ENCODE results near the gene PLCH2. TPM values are rescaled to one million over a fixed set of nuclear protein-coding genes. Genes with fewer than 3 reads are reported as not detected.

The PLCH2 gene
- total RNA-seq, 6 experiments from 2014 or later = 0.09 to 0.34 (median 0.18) TPM; not detected in 1

DNA sequence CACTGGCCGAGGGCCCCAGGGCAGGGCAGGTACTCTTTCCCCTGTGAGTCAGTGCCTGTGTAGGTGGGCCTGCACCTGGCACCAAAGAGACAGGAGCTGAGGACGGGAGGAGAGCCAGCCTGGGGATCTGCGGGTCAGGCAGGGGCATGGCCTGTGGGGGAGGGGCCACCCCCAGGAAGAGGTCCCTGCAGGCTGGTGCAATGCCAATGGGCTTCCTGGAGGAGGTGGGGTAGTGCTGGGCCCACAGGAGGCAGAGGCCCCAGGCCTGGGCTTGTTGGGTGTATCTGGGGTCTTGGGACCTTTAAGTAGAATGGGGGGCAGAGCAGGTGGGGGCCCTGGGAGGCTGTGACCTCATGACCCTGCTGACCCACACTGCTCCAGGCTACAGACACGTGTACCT lies 23.2 kb downstream of the PLCH2 start:
- Mint-ChIP-seq H3K36me3 (ENCODE audit: low read depth) (no peaks in the 10 kb centered on the region), H3K4me3 (no peak overlapping the region), H3K27me3 (ENCODE audit: insufficient read depth) (peaks cover 8% of the 10 kb centered on the region), H3K9me3 (no peaks in the 10 kb centered on the region), H3K27ac (no peak overlapping the region), H3K4me1 (ENCODE audit: low read depth) (peaks cover 4% of the 10 kb centered on the region)
- DNase-seq = no peak
- TF ChIP-seq, protein P1, sequence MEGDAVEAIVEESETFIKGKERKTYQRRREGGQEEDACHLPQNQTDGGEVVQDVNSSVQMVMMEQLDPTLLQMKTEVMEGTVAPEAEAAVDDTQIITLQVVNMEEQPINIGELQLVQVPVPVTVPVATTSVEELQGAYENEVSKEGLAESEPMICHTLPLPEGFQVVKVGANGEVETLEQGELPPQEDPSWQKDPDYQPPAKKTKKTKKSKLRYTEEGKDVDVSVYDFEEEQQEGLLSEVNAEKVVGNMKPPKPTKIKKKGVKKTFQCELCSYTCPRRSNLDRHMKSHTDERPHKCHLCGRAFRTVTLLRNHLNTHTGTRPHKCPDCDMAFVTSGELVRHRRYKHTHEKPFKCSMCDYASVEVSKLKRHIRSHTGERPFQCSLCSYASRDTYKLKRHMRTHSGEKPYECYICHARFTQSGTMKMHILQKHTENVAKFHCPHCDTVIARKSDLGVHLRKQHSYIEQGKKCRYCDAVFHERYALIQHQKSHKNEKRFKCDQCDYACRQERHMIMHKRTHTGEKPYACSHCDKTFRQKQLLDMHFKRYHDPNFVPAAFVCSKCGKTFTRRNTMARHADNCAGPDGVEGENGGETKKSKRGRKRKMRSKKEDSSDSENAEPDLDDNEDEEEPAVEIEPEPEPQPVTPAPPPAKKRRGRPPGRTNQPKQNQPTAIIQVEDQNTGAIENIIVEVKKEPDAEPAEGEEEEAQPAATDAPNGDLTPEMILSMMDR (IDR thresholded peaks at IDR 0.05) = no peak

DNA sequence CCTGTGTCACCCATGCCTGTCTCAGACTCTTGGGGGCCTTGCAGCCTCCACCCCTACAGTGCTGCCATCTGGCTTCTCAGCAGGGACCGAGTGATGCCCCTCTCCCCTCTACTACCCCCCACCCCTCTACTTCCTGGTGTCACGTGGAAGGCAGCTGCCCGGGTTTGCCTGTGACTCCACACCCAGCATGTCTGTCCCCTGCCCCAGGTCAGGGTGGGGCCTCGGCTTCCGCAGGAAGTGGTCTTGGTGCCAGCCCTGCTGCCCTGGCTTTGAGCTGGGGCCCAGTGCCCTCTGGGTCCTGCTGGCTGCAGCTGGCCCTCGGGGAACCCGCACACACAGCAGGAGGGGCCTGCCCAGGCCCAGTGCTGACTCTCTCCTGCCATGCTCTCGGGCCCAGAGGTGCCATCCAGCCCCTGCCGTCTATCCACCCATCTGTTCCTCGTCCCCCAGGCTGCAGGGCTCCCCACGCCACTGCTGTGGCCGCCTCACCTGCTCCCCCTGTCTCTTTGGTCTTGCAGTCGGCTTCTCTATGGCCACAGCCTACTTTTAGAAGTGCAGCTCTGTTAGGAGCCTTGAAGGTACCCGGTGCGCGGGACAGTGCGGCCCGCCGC lies 24.0 kb downstream of the PLCH2 start:
- H3K36me3 Mint-ChIP-seq (ENCODE audit: low read depth) = no peaks in the 10 kb centered on the region
- no peak for DNase-seq
- H3K27me3 Mint-ChIP-seq (ENCODE audit: insufficient read depth) = peaks cover 10% of the 10 kb centered on the region
- H3K4me1 Mint-ChIP-seq (ENCODE audit: low read depth) = no peaks in the 10 kb centered on the region
- H3K9me3 Mint-ChIP-seq = no peaks in the 10 kb centered on the region
- no peak overlapping the region for H3K27ac Mint-ChIP-seq
- TF ChIP-seq, protein P1 (IDR thresholded peaks at IDR 0.05) = no peak
- no peak overlapping the region for H3K4me3 Mint-ChIP-seq

DNA sequence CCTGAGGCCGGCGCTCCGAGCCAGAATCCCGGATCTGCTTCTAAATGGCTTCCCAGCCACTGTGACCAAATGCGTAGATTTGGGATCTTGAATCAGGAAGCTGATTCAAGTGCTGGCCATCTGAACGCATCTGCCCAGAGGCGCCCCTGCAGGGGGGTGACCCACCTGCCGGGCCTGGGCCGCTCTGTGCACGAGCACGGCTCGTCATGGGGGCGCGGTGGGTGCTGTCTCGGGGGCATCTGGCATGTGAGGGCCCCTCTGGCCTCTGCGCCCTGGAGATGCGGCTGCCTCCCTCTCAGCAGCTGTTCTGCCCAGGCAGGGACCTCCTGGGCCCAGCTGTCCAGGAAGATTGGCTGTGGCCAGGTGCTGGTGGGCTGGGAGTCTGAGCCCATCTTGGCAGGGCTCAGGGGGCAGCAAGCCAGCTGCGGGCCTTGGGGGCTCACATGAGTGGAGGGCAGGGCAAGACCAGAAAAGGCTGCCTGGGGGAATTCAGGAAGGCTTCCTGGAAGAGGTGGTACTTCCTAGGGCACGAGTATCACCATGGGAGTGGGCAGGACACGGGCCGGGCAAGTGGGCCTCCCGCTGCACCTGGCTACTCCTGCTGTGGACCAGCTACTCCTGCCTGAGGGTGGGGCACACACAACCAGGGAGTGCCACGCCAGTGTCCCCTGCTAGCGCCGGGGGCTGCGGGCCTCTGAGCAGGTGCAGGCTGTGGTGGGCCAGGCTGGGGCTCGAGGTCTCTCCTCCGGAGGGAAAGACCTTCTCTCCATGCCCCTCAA lies 25.1 kb downstream of the PLCH2 start:
- Mint-ChIP-seq H3K36me3 (ENCODE audit: low read depth) (no peaks in the 10 kb centered on the region), H3K9me3 (no peaks in the 10 kb centered on the region), H3K27me3 (ENCODE audit: insufficient read depth) (peaks cover 10% of the 10 kb centered on the region), H3K4me1 (ENCODE audit: low read depth) (no peaks in the 10 kb centered on the region), H3K27ac (no peak overlapping the region), H3K4me3 (no peak overlapping the region)
- TF ChIP-seq, protein P1 (IDR thresholded peaks at IDR 0.05) = no peak
- no peak for DNase-seq

DNA sequence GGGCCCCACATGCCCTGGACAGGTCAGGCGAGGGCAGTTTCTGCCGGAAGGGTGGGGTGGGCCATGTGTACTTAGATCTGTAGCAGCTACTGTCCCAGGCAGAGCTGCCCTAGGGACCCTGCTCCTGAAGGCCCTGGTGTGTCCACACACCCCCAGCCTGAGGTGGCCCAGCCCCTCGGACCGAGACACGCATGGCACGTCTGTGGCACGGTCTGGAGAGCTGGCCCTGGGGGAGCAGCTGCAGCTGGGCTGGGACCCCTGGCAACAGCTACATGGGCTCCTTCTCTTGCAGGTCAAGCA lies 25.7 kb downstream of the PLCH2 start:
- TF ChIP-seq, protein P1 (IDR thresholded peaks at IDR 0.05) = no peak
- peaks cover 9% of the 10 kb centered on the region for H3K27me3 Mint-ChIP-seq (ENCODE audit: insufficient read depth)

DNA sequence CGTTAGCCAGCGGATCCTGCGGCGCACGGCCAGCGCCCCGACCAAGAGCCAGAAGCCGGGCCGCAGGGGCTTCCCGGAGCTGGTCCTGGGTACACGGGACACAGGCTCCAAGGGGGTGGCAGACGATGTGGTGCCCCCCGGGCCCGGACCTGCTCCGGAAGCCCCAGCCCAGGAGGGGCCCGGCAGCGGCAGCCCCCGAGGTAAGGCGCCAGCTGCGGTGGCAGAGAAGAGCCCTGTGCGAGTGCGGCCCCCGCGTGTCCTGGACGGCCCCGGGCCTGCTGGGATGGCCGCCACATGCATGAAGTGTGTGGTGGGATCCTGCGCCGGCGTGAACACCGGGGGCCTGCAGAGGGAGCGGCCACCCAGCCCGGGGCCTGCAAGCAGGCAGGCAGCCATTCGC lies 26.1 kb downstream of the PLCH2 start:
- Mint-ChIP-seq H3K36me3 (ENCODE audit: low read depth) (no peaks in the 10 kb centered on the region), H3K9me3 (no peaks in the 10 kb centered on the region), H3K4me1 (ENCODE audit: low read depth) (no peaks in the 10 kb centered on the region), H3K4me3 (no peak overlapping the region), H3K27ac (no peak overlapping the region), H3K27me3 (ENCODE audit: insufficient read depth) (peaks cover 9% of the 10 kb centered on the region)
- TF ChIP-seq, protein P1 (IDR thresholded peaks at IDR 0.05) = no peak
- DNase-seq = no peak

More for the DNA sequence above, 25.7 kb downstream of the PLCH2 start:
- Mint-ChIP-seq H3K36me3 (ENCODE audit: low read depth) (no peaks in the 10 kb centered on the region), H3K4me3 (no peak overlapping the region), H3K9me3 (no peaks in the 10 kb centered on the region), H3K27ac (no peak overlapping the region), H3K4me1 (ENCODE audit: low read depth) (no peaks in the 10 kb centered on the region)
- DNase-seq = no peak

Data from HFFc6 (cell line).